PC-9 (cell line): ENCODE results near the gene SEZ6L. TPM values are rescaled to one million over a fixed set of nuclear protein-coding genes. Genes with fewer than 3 reads are reported as not detected.

ENCODE experiments used
- BruUV-seq: library from RNA; stranded (reverse); fragments of 400-500 nt; replicated peaks from 2 replicates; lab custom pipeline; 2021; lab: Mats Ljungman, UMichigan
- CTCF ChIA-PET: fragments of 300-600 bp; sonication (Branson Sonifier 250); formaldehyde crosslinking; loops from one replicate; lab custom pipeline; 2022; ENCODE audit warnings: antibody characterized with exemption; lab: Charles Lee
- POLR2A ChIA-PET: fragments of 300-600 bp; sonication (Branson Sonifier 250); formaldehyde crosslinking; loops from one replicate; lab custom pipeline; 2022; ENCODE audit warnings: antibody characterized with exemption; ENCODE audit not compliant: unreplicated experiment; lab: Charles Lee
- DNase-seq, 2 experiments: peaks; one replicate each; pipeline versions ENCODE4 v3.0.0 to v3.0.0-alpha.2; 2015 to 2022; ENCODE audit warnings: mixed read lengths in 1 of 2
- H2AFZ ChIP-seq: fragments of 200-600 bp; sonication (generic); 2 replicates; pipeline ENCODE4 v1.8.1; 2017; ENCODE audit warnings: antibody characterized with exemption
- H3F3A ChIP-seq: fragments of 200-600 bp; sonication (generic); 2 replicates; pipeline ENCODE4 v1.8.1; 2017; ENCODE audit warnings: antibody characterized with exemption, mild to moderate bottlenecking, low read depth; ENCODE audit not compliant: insufficient read depth
- H3K27ac ChIP-seq: fragments of 200-600 bp; sonication (generic); 2 replicates; pipeline ENCODE4 v1.6.1; 2016; ENCODE audit warnings: mixed run types
- H3K27me3 ChIP-seq: fragments of 200-600 bp; sonication (generic); 2 replicates; pipeline ENCODE4 v1.6.1; 2016; ENCODE audit warnings: low read depth, mixed run types; ENCODE audit not compliant: insufficient read depth
- H3K36me3 ChIP-seq: fragments of 200-600 bp; sonication (generic); 2 replicates; pipeline ENCODE4 v1.6.1; 2016; ENCODE audit warnings: low read depth, mixed run types
- H3K4me1 ChIP-seq: fragments of 200-600 bp; sonication (generic); replicated peaks from 2 replicates; pipeline ENCODE4 v1.6.1; 2016; ENCODE audit warnings: mixed run types; ENCODE audit not compliant: insufficient read depth
- H3K4me2 ChIP-seq: fragments of 200-600 bp; sonication (generic); 2 replicates; pipeline ENCODE4 v1.6.1; 2017; ENCODE audit warnings: mixed run types
- H3K4me3 ChIP-seq: fragments of 200-600 bp; sonication (generic); 2 replicates; pipeline ENCODE4 v1.6.1; 2016; ENCODE audit warnings: mixed run types
- H3K79me2 ChIP-seq: fragments of 200-600 bp; sonication (generic); 2 replicates; pipeline ENCODE4 v1.6.1; 2017; ENCODE audit warnings: low read depth, mixed run types
- H3K9me2 ChIP-seq: fragments of 200-600 bp; sonication (generic); 2 replicates; pipeline ENCODE4 v1.8.1; 2017; ENCODE audit warnings: mild to moderate bottlenecking; ENCODE audit not compliant: insufficient read depth
- H3K9me3 ChIP-seq: fragments of 200-600 bp; sonication (generic); 2 replicates; pipeline ENCODE4 v1.8.1; 2016; ENCODE audit warnings: low read depth; ENCODE audit not compliant: insufficient read depth
- H4K20me1 ChIP-seq: fragments of 200-600 bp; sonication (generic); 2 replicates; pipeline ENCODE4 v1.8.1; 2017; ENCODE audit not compliant: insufficient read depth
- CTCF ChIP-seq: fragments of 200-600 bp; sonication (generic); conservative IDR thresholded peaks from 2 replicates; pipeline ENCODE4 v1.6.1; 2017; ENCODE audit warnings: mixed run types, antibody characterized with exemption, mild to moderate bottlenecking, moderate library complexity
- EZH2 ChIP-seq: fragments of 200-600 bp; sonication (generic); IDR thresholded peaks from 2 replicates; pipeline ENCODE4 v1.8.0; 2017; ENCODE audit warnings: antibody characterized with exemption, low read depth
- intact Hi-C: fragments of 100-400 bp; cut with micrococcal nuclease; formaldehyde crosslinking; loops from one replicate; pipeline ENCODE4 v1.10.0; 2022; ENCODE audit not compliant: unreplicated experiment
- total RNA-seq: library from RNA; stranded (reverse); gene quantifications from 2 replicates; pipeline ENCODE4 v1.2.3, GENCODE V29; 2021

SEZ6L gene
- total RNA-seq, 1 experiment from 2014 or later, result not detected

- Histone ChIP-seq H3K27ac (no peak overlapping the region), H2AFZ (no peak overlapping the region), H3K79me2 (no peaks in the 10 kb centered on the region), H3K36me3 (no peaks in the 10 kb centered on the region), H3K4me3 (no peak overlapping the region), H3K9me3 (no peaks in the 10 kb centered on the region), H3F3A (no peaks in the 10 kb centered on the region), H3K27me3 (peaks cover 84% of the 10 kb centered on the region), H4K20me1 (no peaks in the 10 kb centered on the region), H3K4me2 (no peak overlapping the region), H3K4me1 (no peaks in the 10 kb centered on the region), H3K9me2 (no peaks in the 10 kb centered on the region)
- ChIA-PET POLR2A (no interaction called here), CTCF (no interaction called here)
- DNase-seq, result no peak
- intact Hi-C loops, result no loop called here
- no peak for TF ChIP-seq EZH2
- BruUV-seq, result no TSS peak
These were observed 141.4 kb downstream of the SEZ6L start for GRCh38 chr22:26310616-26311015.

- Histone ChIP-seq H3K27ac (no peak overlapping the region), H3K79me2 (no peaks in the 10 kb centered on the region), H4K20me1 (no peaks in the 10 kb centered on the region), H3K4me2 (no peak overlapping the region), H3K9me2 (no peaks in the 10 kb centered on the region), H3K36me3 (no peaks in the 10 kb centered on the region), H3F3A (no peaks in the 10 kb centered on the region), H3K4me1 (no peaks in the 10 kb centered on the region), H3K27me3 (peaks cover 77% of the 10 kb centered on the region), H2AFZ (no peak overlapping the region), H3K9me3 (no peaks in the 10 kb centered on the region), H3K4me3 (no peak overlapping the region)
- POLR2A ChIA-PET, result no interaction called here
- BruUV-seq, result no TSS peak
- no peak for DNase-seq
- CTCF ChIA-PET, result no interaction called here
- no peak for TF ChIP-seq EZH2
- no peak for TF ChIP-seq CTCF
- intact Hi-C loops, result no loop called here
These were observed 144.0 kb downstream of the SEZ6L start for GRCh38 chr22:26313291-26313690.

GRCh38 chr22:26314171-26314570, 144.9 kb downstream of the SEZ6L start:
- no peaks in the 10 kb centered on the region for H3K9me2 ChIP-seq
- no peaks in the 10 kb centered on the region for H3K36me3 ChIP-seq
- ChIA-PET POLR2A (no interaction called here), CTCF (no interaction called here)
- BruUV-seq, result no TSS peak
- no peak for TF ChIP-seq CTCF
- TF ChIP-seq EZH2, result no peak
- no peak overlapping the region for H3K4me2 ChIP-seq
- no peak for DNase-seq
- no peak overlapping the region for H3K27ac ChIP-seq
- no peak overlapping the region for H2AFZ ChIP-seq
- H3K79me2 ChIP-seq, result no peaks in the 10 kb centered on the region
- H3F3A ChIP-seq, result no peaks in the 10 kb centered on the region
- no peaks in the 10 kb centered on the region for H3K9me3 ChIP-seq
- no peak overlapping the region for H3K4me3 ChIP-seq
- peaks cover 80% of the 10 kb centered on the region for H3K27me3 ChIP-seq
- no peaks in the 10 kb centered on the region for H3K4me1 ChIP-seq
- H4K20me1 ChIP-seq, result no peaks in the 10 kb centered on the region
- intact Hi-C loops, result no loop called here

- Histone ChIP-seq H3K27me3 (peaks cover 80% of the 10 kb centered on the region), H4K20me1 (no peaks in the 10 kb centered on the region), H3K9me3 (no peaks in the 10 kb centered on the region), H3F3A (no peaks in the 10 kb centered on the region), H3K4me1 (no peaks in the 10 kb centered on the region), H2AFZ (no peak overlapping the region), H3K36me3 (no peaks in the 10 kb centered on the region), H3K4me2 (no peak overlapping the region), H3K79me2 (no peaks in the 10 kb centered on the region), H3K27ac (no peak overlapping the region), H3K9me2 (no peaks in the 10 kb centered on the region), H3K4me3 (no peak overlapping the region)
- DNase-seq, result no peak
- POLR2A ChIA-PET, result no interaction called here
- intact Hi-C loops, result no loop called here
- BruUV-seq, result no TSS peak
- TF ChIP-seq EZH2, result no peak
- no peak for TF ChIP-seq CTCF
- CTCF ChIA-PET, result no interaction called here
These were observed 145.4 kb downstream of the SEZ6L start for GRCh38 chr22:26314656-26315055.
